AG09309 (cell line): Measurements from ENCODE around the gene AAMP.

Experiments used
- DNase-seq: peaks from one replicate; pipeline ENCODE4 v3.0.0-alpha.2; 2010; ENCODE audit warnings: low read depth
- H3K4me3 ChIP-seq: 2 replicates; pipeline ENCODE4 v1.5.1; 2011; ENCODE audit warnings: mild to moderate bottlenecking, low read depth, low read length, moderate library complexity; ENCODE audit not compliant: control insufficient read depth
- CTCF ChIP-seq: IDR thresholded peaks from 2 replicates; pipeline ENCODE4 v1.5.1; 2011; ENCODE audit warnings: mild to moderate bottlenecking, low read depth, low read length, inconsistent platforms; ENCODE audit not compliant: insufficient read depth, control insufficient read depth; ENCODE audit errors: missing control alignments

The AAMP gene

GRCh38 chr2:218233543-218233942 is 36.4 kb downstream of the AAMP start:
- no peak overlapping the region for H3K4me3 ChIP-seq
- no peak for TF ChIP-seq CTCF
- no peak for DNase-seq

- H3K4me3 ChIP-seq: no peak overlapping the region
- no peak for DNase-seq
- TF ChIP-seq CTCF: no peak
Observed at GRCh38 chr2:218230882-218231281, 39.1 kb downstream of the AAMP start.

GRCh38 chr2:218229851-218230250 is 40.1 kb downstream of the AAMP start:
- no peak for TF ChIP-seq CTCF
- no peak overlapping the region for H3K4me3 ChIP-seq

GRCh38 chr2:218229239-218229638 is 40.7 kb downstream of the AAMP start:
- no peak overlapping the region for H3K4me3 ChIP-seq

More at GRCh38 chr2:218229851-218230250, 40.1 kb downstream of the AAMP start:
- DNase-seq: no peak

GRCh38 chr2:218228366-218229090 is 41.4 kb downstream of the AAMP start:
- TF ChIP-seq CTCF: no peak
- no peak for DNase-seq
- H3K4me3 ChIP-seq: no peak overlapping the region

More at GRCh38 chr2:218229239-218229638, 40.7 kb downstream of the AAMP start:
- no peak for TF ChIP-seq CTCF
- DNase-seq: peak; percentile 61

GRCh38 chr2:218226903-218227302 is 43.0 kb downstream of the AAMP start:
- no peak for DNase-seq
- H3K4me3 ChIP-seq: no peak overlapping the region
- TF ChIP-seq CTCF: no peak
